Hepatocyte (in vitro differentiated cells): ENCODE measurements around the gene PEAK1.

Experiments
- EZH2 ChIP-seq: fragments of 200-600 bp; sonication (generic); IDR thresholded peaks from 2 replicates; pipeline ENCODE4 v1.6.1; 2016; ENCODE audit warnings: antibody characterized with exemption, mild to moderate bottlenecking, borderline replicate concordance
- EZH2phosphoT487 ChIP-seq: fragments of 200-600 bp; sonication (generic); IDR thresholded peaks from one replicate; pipeline ENCODE4 v1.6.1; 2018; ENCODE audit warnings: antibody characterized with exemption, mild to moderate bottlenecking, low read depth, moderate library complexity; ENCODE audit not compliant: unreplicated experiment, severe bottlenecking
- TF ChIP-seq, protein P1 (sequence below): fragments of 200-600 bp; sonication (generic); IDR thresholded peaks from 2 replicates; pipeline ENCODE4 v1.5.1; 2016; ENCODE audit warnings: antibody characterized with exemption, mild to moderate bottlenecking; ENCODE audit not compliant: poor library complexity

DNA sequence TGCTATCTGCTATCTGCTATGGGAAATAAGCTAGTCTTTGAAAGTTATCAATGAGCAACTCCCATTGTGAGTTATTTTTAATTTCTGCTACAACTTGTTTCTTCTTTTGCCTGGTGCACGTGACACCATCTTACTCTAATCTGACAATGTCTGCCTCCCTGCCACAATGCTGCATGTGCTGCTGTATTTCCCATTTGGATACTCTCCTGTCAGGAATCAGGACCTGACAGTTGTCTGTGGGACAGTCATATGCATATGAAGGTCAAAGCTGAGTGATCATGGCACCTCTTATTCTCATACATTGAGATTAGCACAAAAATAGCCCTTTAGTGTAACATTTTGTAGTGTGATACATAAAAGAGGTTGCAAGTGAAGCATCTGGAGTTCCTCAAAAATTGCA, 46.6 kb upstream of the PEAK1 start:
- TF ChIP-seq, protein P1, sequence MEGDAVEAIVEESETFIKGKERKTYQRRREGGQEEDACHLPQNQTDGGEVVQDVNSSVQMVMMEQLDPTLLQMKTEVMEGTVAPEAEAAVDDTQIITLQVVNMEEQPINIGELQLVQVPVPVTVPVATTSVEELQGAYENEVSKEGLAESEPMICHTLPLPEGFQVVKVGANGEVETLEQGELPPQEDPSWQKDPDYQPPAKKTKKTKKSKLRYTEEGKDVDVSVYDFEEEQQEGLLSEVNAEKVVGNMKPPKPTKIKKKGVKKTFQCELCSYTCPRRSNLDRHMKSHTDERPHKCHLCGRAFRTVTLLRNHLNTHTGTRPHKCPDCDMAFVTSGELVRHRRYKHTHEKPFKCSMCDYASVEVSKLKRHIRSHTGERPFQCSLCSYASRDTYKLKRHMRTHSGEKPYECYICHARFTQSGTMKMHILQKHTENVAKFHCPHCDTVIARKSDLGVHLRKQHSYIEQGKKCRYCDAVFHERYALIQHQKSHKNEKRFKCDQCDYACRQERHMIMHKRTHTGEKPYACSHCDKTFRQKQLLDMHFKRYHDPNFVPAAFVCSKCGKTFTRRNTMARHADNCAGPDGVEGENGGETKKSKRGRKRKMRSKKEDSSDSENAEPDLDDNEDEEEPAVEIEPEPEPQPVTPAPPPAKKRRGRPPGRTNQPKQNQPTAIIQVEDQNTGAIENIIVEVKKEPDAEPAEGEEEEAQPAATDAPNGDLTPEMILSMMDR, result no peak
- no peak for TF ChIP-seq EZH2
- no peak for TF ChIP-seq EZH2phosphoT487
